GM21381 (cell line): ENCODE measurements around the gene IFI6.
A peak's percentile ranks its signal among the peaks of the same experiment; 100 is the strongest.
"Not testable (repeated sequence)": the region's sequence is repeated elsewhere in the genome, so short reads cannot be mapped to it uniquely, and the experiment has no call there.

Source experiments
- ATAC-seq: cut with Tn5 transposase; IDR thresholded peaks from one replicate; pipeline ENCODE4 v1.9.1; 2021; ENCODE audit warnings: mild to moderate bottlenecking, moderate library complexity; ENCODE audit not compliant: unreplicated experiment

IFI6 gene

GRCh38 chr1:27671964-27672749, at the start of gene IFI6:
TSS of gene IFI6 (minus strand) at chr1:27672192. CDS start at chr1:27669314, 2,878 bp downstream.
- ATAC-seq = peak; percentile 95

- ATAC-seq = no peak
Measured at GRCh38 chr1:27719286-27720251, 47.6 kb upstream of the IFI6 start.

DNA sequence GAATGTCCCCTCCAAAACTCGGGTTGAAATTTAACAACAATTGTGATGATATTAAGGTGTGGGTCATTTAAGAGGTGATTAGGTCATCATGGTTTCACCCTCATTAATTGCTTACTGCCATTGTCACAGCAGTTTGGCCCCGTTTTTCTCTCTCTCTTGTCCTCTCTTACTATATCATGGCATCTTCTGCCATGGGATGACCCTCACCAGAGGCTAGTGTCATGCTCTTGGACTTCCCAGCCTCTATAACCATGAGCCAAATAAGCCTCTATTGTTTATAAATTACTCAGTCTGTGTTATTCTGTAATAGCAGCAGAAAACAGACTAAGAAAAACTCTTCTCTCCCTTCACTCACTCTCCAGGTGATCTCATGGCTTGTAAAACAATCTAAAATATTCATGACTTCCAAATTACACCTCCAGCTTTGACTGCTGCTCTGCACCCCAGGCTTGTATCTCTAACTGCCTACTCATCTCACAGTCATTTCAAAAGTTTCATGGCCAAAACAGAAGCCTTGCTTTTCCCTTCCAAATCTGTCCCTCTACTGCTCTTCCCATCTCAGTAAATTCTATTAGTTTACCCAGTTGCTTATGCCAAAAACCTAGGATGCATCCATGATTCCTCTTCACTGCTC, 44.4 kb upstream of the IFI6 start:
- ATAC-seq = no peak

GRCh38 chr1:27713869-27714513, 42.0 kb upstream of the IFI6 start:
- ATAC-seq = no peak

GRCh38 chr1:27713139-27713725, 41.2 kb upstream of the IFI6 start:
- ATAC-seq = no peak

- no peak for ATAC-seq
Measured at GRCh38 chr1:27710574-27710973, 38.6 kb upstream of the IFI6 start.

DNA sequence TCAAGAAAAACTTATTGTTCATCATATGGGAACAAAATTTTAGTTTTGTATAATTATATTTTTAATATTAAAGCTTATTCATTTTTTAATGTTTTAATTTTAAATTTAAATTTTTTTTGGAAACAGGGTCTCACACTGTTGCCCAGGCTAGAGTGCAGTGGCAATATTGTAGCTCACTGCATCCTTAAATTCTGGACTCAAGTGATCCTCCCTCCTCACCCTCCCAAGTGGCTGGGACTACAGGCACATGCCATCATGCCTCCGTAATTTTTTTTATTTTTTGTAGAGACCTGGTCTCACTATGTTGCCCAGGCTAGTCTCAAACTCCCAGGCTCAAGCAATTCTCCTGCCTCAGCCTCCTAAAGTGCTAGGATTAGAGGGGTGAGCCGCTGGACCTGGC, 33.6 kb upstream of the IFI6 start:
- no peak for ATAC-seq

GRCh38 chr1:27704958-27705357, 33.0 kb upstream of the IFI6 start:
- no peak for ATAC-seq

- ATAC-seq = not testable (repeated sequence)
Measured at GRCh38 chr1:27696835-27697234, 24.8 kb upstream of the IFI6 start.

GRCh38 chr1:27690183-27690582, 18.2 kb upstream of the IFI6 start:
- no peak for ATAC-seq

DNA sequence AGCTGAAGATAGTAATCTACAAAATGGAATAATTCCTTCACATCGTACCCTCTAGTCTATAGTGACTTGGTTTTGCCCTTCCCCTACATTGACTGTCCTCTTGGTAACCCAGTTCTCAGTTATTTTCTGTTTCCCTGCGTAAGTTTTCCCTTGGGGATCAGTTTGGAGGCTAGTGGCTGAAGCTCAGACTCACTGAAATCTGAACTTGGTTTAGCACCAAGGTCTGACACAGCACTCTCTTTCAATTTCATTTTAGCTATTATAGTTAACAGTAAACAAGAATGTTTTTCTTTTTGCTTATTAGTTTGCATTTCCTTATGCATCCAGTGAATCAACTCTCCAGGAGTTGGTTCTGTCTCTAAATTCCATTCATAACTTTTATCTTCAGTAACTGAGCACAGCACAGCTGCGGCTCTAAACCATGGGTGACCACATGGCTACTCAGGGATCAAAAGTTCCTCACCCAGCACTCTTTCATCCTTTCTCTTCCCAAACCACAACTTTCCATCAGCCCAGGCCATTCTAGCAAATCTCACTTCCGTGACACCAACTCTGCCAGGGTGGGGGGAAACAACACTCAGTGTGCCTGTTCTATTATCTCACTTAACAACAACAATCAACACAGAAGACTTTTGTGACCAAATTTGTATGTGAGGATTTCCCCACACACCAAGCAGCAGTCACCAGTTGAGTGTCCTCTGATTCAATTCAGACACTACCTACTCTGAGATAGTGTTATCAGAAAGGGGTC, 17.6 kb upstream of the IFI6 start:
- ATAC-seq = peak; percentile 68

- no peak for ATAC-seq
Measured at GRCh38 chr1:27687906-27688305, 15.9 kb upstream of the IFI6 start.

DNA sequence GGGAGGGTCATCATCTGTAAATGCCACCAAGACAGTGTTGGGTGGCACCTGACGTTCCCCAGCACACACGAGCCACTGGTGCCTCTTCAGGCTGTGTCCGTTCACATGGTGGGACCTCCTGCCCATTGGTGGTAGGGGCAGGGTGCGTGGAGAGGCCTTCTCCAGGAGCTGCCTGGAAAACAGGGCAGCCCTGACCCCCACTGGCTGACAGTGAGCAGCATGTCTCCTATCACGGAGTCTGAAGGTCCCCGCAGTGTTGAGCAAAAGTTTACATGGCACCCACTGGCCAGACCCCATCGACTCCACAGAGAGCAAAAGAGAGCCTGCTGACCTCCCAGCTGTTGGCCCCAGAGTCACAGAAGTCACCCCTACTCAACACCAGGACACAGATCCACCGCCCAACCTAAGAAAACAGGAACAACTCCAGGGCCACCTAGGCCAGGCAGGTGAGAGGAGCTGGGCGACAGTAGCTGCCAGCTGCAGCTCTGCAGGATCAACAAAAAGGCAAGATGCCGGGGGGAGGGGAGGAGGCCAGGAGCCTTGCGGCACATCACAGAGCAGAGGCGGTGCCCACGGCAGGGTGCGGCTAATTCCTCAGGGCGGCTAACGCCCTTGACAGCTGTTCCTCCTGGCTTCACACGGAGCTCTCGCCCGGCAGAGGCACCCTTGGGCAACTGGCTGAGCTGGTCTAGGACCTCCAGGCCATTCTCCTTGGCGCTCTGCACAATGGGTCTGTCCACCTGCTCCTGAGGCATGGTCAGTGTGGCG, 14.4 kb upstream of the IFI6 start:
- ATAC-seq = no peak

DNA sequence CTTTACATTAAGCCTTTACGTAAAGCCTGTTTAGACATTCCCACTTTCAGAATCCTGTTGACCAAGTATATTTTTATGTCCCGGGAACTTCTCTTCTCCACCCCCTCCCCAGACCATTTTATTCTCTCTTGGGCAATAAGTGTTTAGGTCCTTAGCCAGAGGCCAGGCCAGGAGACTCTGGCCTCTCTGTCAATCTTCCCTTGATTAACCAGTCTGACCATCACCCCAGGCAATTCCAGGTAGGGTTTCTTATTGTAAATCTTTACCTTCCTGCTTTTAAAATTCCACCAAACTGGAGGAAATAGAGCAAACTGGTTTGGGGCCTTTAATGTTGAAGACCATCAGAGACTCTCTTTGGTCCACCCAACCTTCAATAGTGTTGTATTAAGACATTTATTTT, 12.2 kb upstream of the IFI6 start:
- no peak for ATAC-seq

DNA sequence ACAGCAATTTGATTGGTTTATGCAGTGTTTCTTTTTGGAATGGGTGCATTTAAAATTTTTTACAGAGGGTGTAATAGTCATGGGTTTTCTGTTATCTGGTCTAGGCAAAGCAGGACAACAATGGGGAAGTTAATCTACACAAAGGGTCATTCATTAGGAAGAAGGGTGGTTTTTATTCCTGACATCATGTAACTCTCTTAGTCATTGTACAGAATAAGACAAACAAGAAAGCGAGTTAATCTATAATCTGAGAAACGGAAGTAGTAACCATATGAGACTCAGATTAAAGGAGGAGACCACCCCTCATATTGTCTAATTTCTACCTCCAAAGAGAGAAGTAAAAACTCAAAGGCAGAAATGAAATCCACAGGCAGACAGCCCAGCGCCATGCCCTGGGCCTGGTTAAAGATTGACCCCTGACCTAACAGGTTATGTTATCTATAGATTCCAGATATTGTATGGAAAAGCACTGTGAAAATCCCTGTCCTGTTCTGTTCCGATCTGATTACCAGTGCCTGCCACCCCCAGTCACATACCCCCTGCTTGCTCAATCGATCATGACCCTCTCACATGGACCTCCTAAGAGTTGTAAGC, 10.5 kb upstream of the IFI6 start:
- ATAC-seq = no peak

GRCh38 chr1:27681580-27681979, 9.6 kb upstream of the IFI6 start:
- ATAC-seq = not testable (repeated sequence)

DNA sequence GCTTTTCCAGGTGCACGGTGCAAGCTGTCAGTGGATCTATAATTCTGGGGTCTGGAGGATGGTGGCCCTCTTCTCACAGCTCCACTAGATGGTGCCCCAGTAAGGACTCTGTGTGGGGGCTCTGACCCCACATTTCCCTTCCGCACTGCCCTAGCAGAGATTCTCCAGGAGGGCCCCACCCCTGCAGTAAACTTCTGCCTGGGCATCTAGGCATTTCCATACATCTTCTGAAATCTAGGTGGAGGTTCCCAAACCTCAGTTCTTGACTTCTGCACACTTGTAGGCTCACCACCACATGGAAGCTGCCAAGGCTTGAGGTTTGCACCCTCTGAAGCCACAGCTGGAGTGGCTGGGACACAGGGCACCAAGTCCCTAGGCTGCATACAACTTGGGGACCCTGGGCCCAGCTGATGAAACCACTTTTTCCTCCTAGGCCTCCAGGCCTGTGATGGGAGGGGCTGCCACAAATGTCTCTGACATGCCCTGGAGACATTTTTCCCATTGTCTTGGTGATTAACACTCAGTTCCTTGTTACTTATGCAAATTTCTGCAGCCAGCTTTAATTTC, 8.3 kb upstream of the IFI6 start:
- not testable (repeated sequence) for ATAC-seq

- no peak for ATAC-seq
Measured at GRCh38 chr1:27678747-27679146, 6.8 kb upstream of the IFI6 start.
